ENCODE results near the gene MARCHF5.
"Not testable (repeated sequence)": the region's sequence is repeated elsewhere in the genome, so short reads cannot be mapped to it uniquely, and the experiment has no call there.

MARCHF5 gene

GRCh38 chr10:92387289-92387940, 96.4 kb downstream of the MARCHF5 start:
- no peak overlapping the region for H2AFZ ChIP-seq (ENCODE audit: low read depth, low read length)
- H3K4me3 ChIP-seq (ENCODE audit: low read depth in 1 of 2, low read length in 2 of 2), result no peak overlapping the region
- no peak overlapping the region for H3K9ac ChIP-seq (ENCODE audit: low read depth, low read length)
- no peaks in the 10 kb centered on the region for H3K79me2 ChIP-seq (ENCODE audit: insufficient read depth, low read length)
- H3K4me2 ChIP-seq (ENCODE audit: insufficient read depth, low read length), result no peak overlapping the region
- H3K27me3 ChIP-seq (ENCODE audit: insufficient read depth, low read length, poor library complexity), result no peaks in the 10 kb centered on the region
- no peak overlapping the region for H3K27ac ChIP-seq (ENCODE audit: low read length)
- DNase-seq (peak; percentile 75), ATAC-seq (ENCODE audit: insufficient read depth, low read depth) (peak; percentile 97)
- H3K36me3 ChIP-seq (ENCODE audit: insufficient read depth, low read length), result no peaks in the 10 kb centered on the region
- H4K20me1 ChIP-seq (ENCODE audit: insufficient read depth, low read length), result no peaks in the 10 kb centered on the region
- no peaks in the 10 kb centered on the region for H3K9me3 ChIP-seq (ENCODE audit: insufficient read depth, low read length, severe bottlenecking)
- no peaks in the 10 kb centered on the region for H3K4me1 ChIP-seq (ENCODE audit: insufficient read depth, low read length)
- TF ChIP-seq CTCF (IDR thresholded peaks at IDR 0.05; ENCODE audit: borderline replicate concordance, extremely low read depth, low read length, poor library complexity, severe bottlenecking), result no peak
- TF ChIP-seq EZH2 (IDR thresholded peaks at IDR 0.05; ENCODE audit: borderline replicate concordance, low read depth, low read length, severe bottlenecking), result no peak

GRCh38 chr10:92393173-92393572, 102.2 kb downstream of the MARCHF5 start:
- ATAC-seq (ENCODE audit: insufficient read depth, low read depth); H3K36me3 ChIP-seq (ENCODE audit: insufficient read depth, low read length); H3K79me2 ChIP-seq (ENCODE audit: insufficient read depth, low read length); H3K9ac ChIP-seq (ENCODE audit: low read depth, low read length); H4K20me1 ChIP-seq (ENCODE audit: insufficient read depth, low read length); DNase-seq; H3K4me3 ChIP-seq (ENCODE audit: low read depth in 1 of 2, low read length in 2 of 2); H2AFZ ChIP-seq (ENCODE audit: low read depth, low read length); H3K4me1 ChIP-seq (ENCODE audit: insufficient read depth, low read length); H3K27me3 ChIP-seq (ENCODE audit: insufficient read depth, low read length, poor library complexity); H3K9me3 ChIP-seq (ENCODE audit: insufficient read depth, low read length, severe bottlenecking); H3K4me2 ChIP-seq (ENCODE audit: insufficient read depth, low read length); H3K27ac ChIP-seq (ENCODE audit: low read length): not testable (repeated sequence)

- H3K4me1 ChIP-seq (ENCODE audit: insufficient read depth, low read length), result no peaks in the 10 kb centered on the region
- H3K79me2 ChIP-seq (ENCODE audit: insufficient read depth, low read length), result no peaks in the 10 kb centered on the region
- no peaks in the 10 kb centered on the region for H3K9me3 ChIP-seq (ENCODE audit: insufficient read depth, low read length, severe bottlenecking)
- ATAC-seq (ENCODE audit: insufficient read depth, low read depth) (no peak), DNase-seq (no peak)
- no peak overlapping the region for H3K9ac ChIP-seq (ENCODE audit: low read depth, low read length)
- H3K27ac ChIP-seq (ENCODE audit: low read length), result no peak overlapping the region
- H3K4me3 ChIP-seq (ENCODE audit: low read depth in 1 of 2, low read length in 2 of 2), result no peak overlapping the region
- TF ChIP-seq EZH2 (IDR thresholded peaks at IDR 0.05; ENCODE audit: borderline replicate concordance, low read depth, low read length, severe bottlenecking) (no peak), CTCF (IDR thresholded peaks at IDR 0.05; ENCODE audit: borderline replicate concordance, extremely low read depth, low read length, poor library complexity, severe bottlenecking) (no peak)
- no peaks in the 10 kb centered on the region for H4K20me1 ChIP-seq (ENCODE audit: insufficient read depth, low read length)
- no peak overlapping the region for H3K4me2 ChIP-seq (ENCODE audit: insufficient read depth, low read length)
- H2AFZ ChIP-seq (ENCODE audit: low read depth, low read length), result no peak overlapping the region
- no peaks in the 10 kb centered on the region for H3K27me3 ChIP-seq (ENCODE audit: insufficient read depth, low read length, poor library complexity)
- no peaks in the 10 kb centered on the region for H3K36me3 ChIP-seq (ENCODE audit: insufficient read depth, low read length)
Observed at GRCh38 chr10:92395271-92395670, 104.3 kb downstream of the MARCHF5 start.

- not testable (repeated sequence) for H3K9me3 ChIP-seq (ENCODE audit: insufficient read depth, low read length, severe bottlenecking); H3K27me3 ChIP-seq (ENCODE audit: insufficient read depth, low read length, poor library complexity); H2AFZ ChIP-seq (ENCODE audit: low read depth, low read length); H3K79me2 ChIP-seq (ENCODE audit: insufficient read depth, low read length); H3K4me1 ChIP-seq (ENCODE audit: insufficient read depth, low read length); H3K4me2 ChIP-seq (ENCODE audit: insufficient read depth, low read length); H4K20me1 ChIP-seq (ENCODE audit: insufficient read depth, low read length); ATAC-seq (ENCODE audit: insufficient read depth, low read depth); DNase-seq; H3K4me3 ChIP-seq (ENCODE audit: low read depth in 1 of 2, low read length in 2 of 2); H3K27ac ChIP-seq (ENCODE audit: low read length); H3K9ac ChIP-seq (ENCODE audit: low read depth, low read length); H3K36me3 ChIP-seq (ENCODE audit: insufficient read depth, low read length)
Observed at GRCh38 chr10:92402234-92402633, 111.3 kb downstream of the MARCHF5 start.

All from DND-41 (cell line).